Osteocyte (in vitro differentiated cells): ENCODE data around the gene CGB3. TPM values are rescaled to one million over a fixed set of nuclear protein-coding genes. Genes with fewer than 3 reads are reported as not detected.
A peak's percentile ranks its signal among the peaks of the same experiment; 100 is the strongest.
"Not testable (repeated sequence)": the region's sequence is repeated elsewhere in the genome, so short reads cannot be mapped to it uniquely, and the experiment has no call there.

ENCODE experiments used
- DNase-seq: peaks from one replicate; pipeline ENCODE4 v3.0.0; 2021; ENCODE audit warnings: mixed read lengths; ENCODE audit not compliant: unreplicated experiment; ENCODE audit errors: extremely low spot score
- H3K27ac Mint-ChIP-seq: one replicate; pipeline ENCODE4 v1.8.0; 2021; ENCODE audit warnings: mild to moderate bottlenecking, mixed read lengths; ENCODE audit not compliant: unreplicated experiment
- H3K27me3 Mint-ChIP-seq: one replicate; pipeline ENCODE4 v1.8.0; 2021; ENCODE audit warnings: mixed read lengths; ENCODE audit not compliant: unreplicated experiment
- H3K36me3 Mint-ChIP-seq: one replicate; pipeline ENCODE4 v1.8.0; 2021; ENCODE audit warnings: mixed read lengths; ENCODE audit not compliant: unreplicated experiment
- H3K4me1 Mint-ChIP-seq: one replicate; pipeline ENCODE4 v1.8.0; 2021; ENCODE audit warnings: mixed read lengths; ENCODE audit not compliant: unreplicated experiment
- H3K4me3 Mint-ChIP-seq: one replicate; pipeline ENCODE4 v1.8.0; 2021; ENCODE audit warnings: mild to moderate bottlenecking, moderate library complexity, mixed read lengths; ENCODE audit not compliant: unreplicated experiment
- H3K9me3 Mint-ChIP-seq: one replicate; pipeline ENCODE4 v1.8.0; 2021; ENCODE audit warnings: mixed read lengths; ENCODE audit not compliant: unreplicated experiment
- total RNA-seq: library from RNA; stranded (reverse); gene quantifications from 2 replicates; pipeline ENCODE4 v1.2.1, GENCODE V29; 2021
- TF ChIP-seq, protein P1 (sequence below): fragments of 200-600 bp; sonication (generic); IDR thresholded peaks from 2 replicates; pipeline ENCODE4 v1.5.0; 2021; ENCODE audit warnings: antibody characterized with exemption, mild to moderate bottlenecking, moderate library complexity

The CGB3 gene
- total RNA-seq, 1 donor from 2014 or later, result not detected

DNA sequence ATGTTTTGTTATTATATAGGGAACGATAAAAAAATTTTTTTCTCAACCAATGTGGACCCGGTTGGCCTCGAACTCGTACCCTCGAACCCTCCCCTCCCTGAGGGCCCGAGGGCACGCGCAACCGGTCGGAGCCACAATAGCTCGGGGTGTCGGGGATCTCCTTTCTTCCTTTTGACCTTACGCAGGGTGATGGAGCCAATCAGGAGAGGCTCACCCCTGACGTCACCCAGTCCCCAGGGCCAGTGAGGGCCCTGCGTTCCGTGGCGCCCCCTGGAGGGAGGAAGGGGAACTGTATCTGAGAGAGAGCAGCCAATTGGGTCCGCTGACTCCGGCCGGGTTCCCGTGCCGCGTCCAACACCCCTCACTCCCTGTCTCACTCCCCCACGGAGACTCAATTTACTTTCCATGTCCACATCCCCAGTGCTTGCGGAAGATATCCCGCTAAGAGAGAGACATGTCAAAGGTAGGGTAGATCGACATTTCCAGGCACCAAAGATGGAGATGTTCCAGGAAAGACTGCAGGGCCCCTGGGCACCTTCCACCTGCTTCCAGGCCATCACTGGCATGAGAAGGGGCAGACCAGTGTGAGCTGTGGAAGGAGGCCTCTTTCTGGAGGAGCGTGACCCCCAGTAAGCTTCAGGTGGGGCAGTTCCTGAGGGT lies 7.6 kb upstream of the CGB3 start, which contains the start of gene CGB2:
CGB2 (plus strand) TSS at position 249 of the 660 bp plus-strand sequence; CDS start at position 455, 206 bp downstream.
- DNase-seq, H3K4me3 Mint-ChIP-seq: not testable (repeated sequence)

DNA sequence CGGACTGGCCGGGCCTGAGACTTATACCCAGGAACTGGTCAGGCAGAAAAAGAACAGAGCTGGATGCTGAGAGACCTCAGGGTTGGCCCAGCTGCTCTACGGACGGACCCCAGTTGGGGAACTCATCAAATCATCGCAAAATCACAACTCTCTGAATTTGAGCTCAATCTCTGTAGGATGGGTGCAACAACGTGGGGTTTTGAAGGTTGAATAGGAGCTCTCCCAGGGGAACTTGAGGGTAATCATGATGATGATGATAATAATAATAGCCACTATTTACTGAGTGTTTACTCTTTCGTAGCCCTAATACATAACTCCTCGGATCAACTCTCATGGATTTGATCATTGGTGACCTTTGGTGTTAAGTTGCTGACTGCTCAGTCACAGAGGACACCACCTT lies 6.2 kb upstream of the CGB3 start:
- H3K9me3 Mint-ChIP-seq, H3K4me3 Mint-ChIP-seq, DNase-seq, H3K27me3 Mint-ChIP-seq, H3K36me3 Mint-ChIP-seq, H3K27ac Mint-ChIP-seq: not testable (repeated sequence)
- peaks cover 11% of the 10 kb centered on the region for H3K4me1 Mint-ChIP-seq

More for the DNA sequence above, 7.6 kb upstream of the CGB3 start, which contains the start of gene CGB2:
- H3K27ac Mint-ChIP-seq, H3K36me3 Mint-ChIP-seq, H3K4me1 Mint-ChIP-seq, H3K27me3 Mint-ChIP-seq, H3K9me3 Mint-ChIP-seq: not testable (repeated sequence)
- TF ChIP-seq, protein P1, sequence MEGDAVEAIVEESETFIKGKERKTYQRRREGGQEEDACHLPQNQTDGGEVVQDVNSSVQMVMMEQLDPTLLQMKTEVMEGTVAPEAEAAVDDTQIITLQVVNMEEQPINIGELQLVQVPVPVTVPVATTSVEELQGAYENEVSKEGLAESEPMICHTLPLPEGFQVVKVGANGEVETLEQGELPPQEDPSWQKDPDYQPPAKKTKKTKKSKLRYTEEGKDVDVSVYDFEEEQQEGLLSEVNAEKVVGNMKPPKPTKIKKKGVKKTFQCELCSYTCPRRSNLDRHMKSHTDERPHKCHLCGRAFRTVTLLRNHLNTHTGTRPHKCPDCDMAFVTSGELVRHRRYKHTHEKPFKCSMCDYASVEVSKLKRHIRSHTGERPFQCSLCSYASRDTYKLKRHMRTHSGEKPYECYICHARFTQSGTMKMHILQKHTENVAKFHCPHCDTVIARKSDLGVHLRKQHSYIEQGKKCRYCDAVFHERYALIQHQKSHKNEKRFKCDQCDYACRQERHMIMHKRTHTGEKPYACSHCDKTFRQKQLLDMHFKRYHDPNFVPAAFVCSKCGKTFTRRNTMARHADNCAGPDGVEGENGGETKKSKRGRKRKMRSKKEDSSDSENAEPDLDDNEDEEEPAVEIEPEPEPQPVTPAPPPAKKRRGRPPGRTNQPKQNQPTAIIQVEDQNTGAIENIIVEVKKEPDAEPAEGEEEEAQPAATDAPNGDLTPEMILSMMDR, result peak; percentile 39

DNA sequence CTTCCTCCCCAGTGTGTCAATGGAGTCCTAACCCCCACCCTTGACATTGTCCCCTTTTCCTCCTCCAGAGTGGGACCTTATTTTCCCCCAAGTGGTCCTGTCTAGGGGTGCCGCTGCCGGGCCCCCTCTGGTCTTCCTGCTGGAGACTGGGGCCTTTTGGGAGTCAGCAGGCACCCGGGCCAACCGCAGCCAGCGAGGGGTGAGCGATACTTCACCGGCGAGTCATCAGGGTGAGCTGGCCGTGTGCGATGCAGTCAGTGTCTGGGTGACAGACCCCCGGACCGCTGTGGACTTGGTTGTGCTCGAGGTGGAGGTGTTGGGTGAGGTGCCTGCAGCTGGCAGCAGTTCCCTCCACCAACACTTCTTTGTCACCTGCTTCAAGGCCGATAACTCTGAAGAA lies 5.6 kb upstream of the CGB3 start:
- not testable (repeated sequence) for H3K4me3 Mint-ChIP-seq, H3K27me3 Mint-ChIP-seq, DNase-seq, H3K27ac Mint-ChIP-seq, H3K36me3 Mint-ChIP-seq, H3K9me3 Mint-ChIP-seq
- H3K4me1 Mint-ChIP-seq, result peaks cover 11% of the 10 kb centered on the region

DNA sequence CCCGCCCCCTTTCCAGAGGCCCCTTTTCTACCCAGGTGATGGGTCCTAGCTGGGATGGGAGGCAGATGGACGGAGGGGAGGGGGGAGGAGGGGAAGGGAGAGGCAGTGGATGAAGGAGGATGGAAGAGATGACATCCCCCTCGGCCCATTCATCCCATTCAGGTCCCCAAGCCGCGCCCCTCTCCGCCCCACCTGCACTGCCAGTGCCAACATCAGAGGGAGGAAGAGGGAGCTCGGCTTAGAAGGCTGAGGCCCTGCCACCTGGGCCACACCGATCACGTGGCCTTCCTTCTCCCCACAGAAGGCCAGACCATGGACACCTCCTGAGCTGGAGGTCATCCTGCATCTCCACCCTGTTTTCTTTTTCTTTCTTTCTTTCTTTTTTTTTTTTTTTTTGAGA lies 4.6 kb upstream of the CGB3 start:
- not testable (repeated sequence) for H3K27me3 Mint-ChIP-seq, DNase-seq

DNA sequence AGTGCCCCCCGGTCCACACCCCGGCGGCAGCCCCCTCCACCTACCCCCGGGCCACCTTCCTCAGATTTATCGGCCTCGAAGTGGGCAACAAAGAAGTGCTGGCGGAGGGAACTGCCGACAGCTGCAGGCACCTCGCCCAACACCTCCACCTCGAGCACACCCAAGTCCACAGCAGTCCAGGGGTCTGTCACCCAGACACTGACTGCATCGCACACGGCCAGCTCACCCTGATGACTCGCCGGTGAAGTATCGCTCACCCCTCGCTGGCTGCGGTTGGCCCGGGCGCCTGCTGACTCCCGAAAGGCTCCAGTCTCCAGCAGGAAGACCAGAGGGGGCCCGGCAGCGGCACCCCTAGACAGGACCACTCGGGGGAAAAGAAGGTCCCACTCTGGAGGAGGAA lies 1.5 kb upstream of the CGB3 start:
- H3K4me3 Mint-ChIP-seq, H3K36me3 Mint-ChIP-seq, H3K27ac Mint-ChIP-seq, DNase-seq, H3K9me3 Mint-ChIP-seq, H3K27me3 Mint-ChIP-seq: not testable (repeated sequence)
- H3K4me1 Mint-ChIP-seq, result peaks cover 13% of the 10 kb centered on the region

More for the DNA sequence above, 4.6 kb upstream of the CGB3 start:
- H3K4me1 Mint-ChIP-seq, result peaks cover 11% of the 10 kb centered on the region
- H3K36me3 Mint-ChIP-seq, H3K9me3 Mint-ChIP-seq, H3K27ac Mint-ChIP-seq, H3K4me3 Mint-ChIP-seq: not testable (repeated sequence)

DNA sequence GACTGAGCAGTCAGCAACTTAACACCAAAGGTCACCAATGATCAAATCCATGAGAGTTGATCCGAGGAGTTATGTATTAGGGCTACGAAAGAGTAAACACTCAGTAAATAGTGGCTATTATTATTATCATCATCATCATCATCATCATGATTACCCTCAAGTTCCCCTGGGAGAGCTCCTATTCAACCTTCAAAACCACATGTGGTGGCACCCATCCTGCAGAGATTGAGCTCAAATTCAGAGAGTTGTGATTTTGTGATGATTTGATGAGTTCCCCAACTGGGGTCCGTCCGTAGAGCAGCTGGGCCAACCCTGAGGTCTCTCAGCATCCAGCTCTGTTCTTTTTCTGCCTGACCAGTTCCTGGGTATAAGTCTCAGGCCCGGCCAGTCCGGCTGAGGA lies 955 bp upstream of the CGB3 start:
- not testable (repeated sequence) for H3K36me3 Mint-ChIP-seq, H3K27ac Mint-ChIP-seq, DNase-seq, H3K4me3 Mint-ChIP-seq, H3K9me3 Mint-ChIP-seq, H3K27me3 Mint-ChIP-seq
- peaks cover 13% of the 10 kb centered on the region for H3K4me1 Mint-ChIP-seq

DNA sequence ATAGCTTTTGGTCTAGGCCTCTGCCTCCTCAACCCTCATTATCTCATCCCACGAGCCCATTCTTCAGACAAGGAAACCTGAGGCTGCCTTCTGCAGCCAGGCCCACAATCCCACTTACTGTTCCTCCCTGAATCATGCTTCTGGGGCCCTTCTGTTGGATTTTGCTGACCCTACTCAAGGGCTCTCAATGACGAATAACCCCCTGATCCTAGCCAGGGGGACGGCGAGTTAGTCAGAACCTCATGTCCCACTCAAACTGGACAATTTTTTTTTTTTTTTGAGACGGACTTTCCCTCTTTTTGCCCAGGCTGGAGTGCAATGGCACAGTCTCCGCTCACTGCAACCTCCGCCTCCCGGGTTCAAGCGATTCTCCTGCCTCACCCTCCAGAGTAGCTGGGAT lies 2.0 kb downstream of the CGB3 start:
- H3K4me3 Mint-ChIP-seq, result no peak overlapping the region
- TF ChIP-seq, protein P1, result no peak
- peaks cover 4% of the 10 kb centered on the region for H3K27me3 Mint-ChIP-seq
- no peaks in the 10 kb centered on the region for H3K36me3 Mint-ChIP-seq
- H3K9me3 Mint-ChIP-seq, result no peaks in the 10 kb centered on the region
- no peak overlapping the region for H3K27ac Mint-ChIP-seq
- peaks cover 18% of the 10 kb centered on the region for H3K4me1 Mint-ChIP-seq
- DNase-seq, result no peak
